Hematopoietic multipotent progenitor cell treated with erythropoietin and hydrocortisone succinate and interleukin-3 and kit ligand, for 17 days (in vitro differentiated cells): ENCODE measurements around the gene CDH23.

Experiments
- DNase-seq: peaks from one replicate; pipeline ENCODE4 v3.0.0-alpha.2; 2015; ENCODE audit warnings: low spot score

The CDH23 gene

DNA sequence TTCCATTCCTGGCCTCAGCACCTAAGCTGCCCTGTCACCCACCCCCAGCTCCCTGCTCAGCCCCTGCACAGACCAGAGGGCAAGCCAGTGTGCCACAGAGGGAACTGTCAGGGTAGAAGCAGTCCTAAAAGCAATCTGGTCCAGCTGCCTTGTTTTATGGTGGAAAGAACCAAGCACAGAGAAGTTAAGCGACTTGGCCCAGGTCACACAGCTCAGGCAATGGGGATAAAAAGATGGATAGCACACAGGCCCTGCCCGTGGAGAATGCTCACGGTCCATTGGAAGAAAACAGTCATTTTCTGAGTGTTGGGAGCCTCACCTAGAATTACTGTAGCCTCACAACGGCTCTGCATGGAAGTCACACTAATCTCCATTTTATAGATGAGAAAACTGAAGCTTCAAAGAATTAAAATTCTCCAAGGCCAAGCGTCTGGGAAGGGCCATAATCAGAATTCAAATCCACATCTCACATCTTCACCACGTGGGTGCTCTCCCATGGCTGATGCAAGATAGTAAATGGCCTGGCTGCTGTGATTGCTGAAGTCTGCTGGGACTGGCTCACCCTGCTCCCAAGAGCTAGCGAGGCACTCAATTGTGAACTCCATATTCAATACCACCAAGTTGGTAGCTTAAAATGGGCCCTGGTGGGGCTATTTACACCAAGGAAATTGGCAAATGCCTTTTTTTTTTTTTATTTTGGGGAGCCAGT is 296.0 kb downstream of the CDH23 start:
- no peak for DNase-seq

DNA sequence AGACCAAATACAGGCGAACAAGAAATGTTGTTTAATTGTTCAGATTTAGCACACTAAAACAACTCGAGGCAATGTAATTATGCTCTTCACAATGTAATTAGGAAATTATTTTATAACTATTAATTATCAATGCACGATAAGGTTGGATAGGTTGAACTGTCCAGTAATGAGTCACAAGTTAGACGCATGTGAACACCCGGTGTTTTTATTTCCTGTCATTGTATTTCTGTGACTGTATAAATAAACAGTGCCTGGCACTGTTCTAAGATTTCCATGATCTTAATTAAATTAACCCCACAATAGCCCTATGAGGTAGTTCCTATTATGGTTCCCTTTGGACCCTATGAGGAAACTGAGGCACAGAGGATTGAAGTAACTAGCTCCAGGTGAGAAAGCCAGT is 296.7 kb downstream of the CDH23 start:
- no peak for DNase-seq

DNA sequence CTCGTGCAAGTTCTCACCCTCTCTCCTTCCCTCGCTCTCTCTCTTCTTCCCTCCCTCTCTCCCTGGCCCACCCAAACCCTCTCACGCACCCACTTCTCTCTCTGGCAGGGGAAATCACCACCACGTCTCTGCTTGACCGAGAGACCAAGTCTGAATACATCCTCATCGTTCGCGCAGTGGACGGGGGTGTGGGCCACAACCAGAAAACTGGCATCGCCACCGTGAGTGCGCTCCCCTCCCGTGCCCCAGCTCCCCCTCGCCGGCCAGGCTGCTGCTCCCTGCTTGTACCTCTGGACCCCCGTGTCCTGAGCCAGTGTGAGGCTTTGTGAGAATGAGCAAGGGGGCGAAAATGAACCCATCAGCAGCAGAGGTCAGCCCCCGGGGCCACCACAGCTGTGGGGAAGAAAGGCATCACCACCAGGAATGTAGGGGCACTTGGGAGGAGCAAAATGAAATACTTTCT is 297.4 kb downstream of the CDH23 start:
- no peak for DNase-seq

DNA sequence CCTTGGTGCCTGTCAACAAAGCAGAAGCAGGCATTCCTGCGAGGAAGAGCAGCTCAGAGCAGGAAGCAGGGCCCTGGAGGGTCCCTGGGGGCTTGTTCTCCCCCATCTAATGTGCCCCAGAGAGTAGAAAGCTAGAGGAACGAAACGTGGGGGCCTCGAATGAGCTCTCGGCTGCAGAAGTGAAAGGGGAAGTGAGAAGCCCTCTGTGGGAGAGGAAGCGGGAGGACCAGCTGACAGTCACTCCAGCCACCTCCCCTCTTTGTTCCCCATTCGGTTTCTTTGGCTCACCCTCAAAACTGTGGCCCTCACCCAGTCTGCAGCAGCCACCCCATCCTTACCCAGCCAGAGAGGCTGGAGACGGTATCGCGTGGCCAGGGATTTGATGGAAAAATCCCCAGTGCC is 297.8 kb downstream of the CDH23 start:
- no peak for DNase-seq

DNA sequence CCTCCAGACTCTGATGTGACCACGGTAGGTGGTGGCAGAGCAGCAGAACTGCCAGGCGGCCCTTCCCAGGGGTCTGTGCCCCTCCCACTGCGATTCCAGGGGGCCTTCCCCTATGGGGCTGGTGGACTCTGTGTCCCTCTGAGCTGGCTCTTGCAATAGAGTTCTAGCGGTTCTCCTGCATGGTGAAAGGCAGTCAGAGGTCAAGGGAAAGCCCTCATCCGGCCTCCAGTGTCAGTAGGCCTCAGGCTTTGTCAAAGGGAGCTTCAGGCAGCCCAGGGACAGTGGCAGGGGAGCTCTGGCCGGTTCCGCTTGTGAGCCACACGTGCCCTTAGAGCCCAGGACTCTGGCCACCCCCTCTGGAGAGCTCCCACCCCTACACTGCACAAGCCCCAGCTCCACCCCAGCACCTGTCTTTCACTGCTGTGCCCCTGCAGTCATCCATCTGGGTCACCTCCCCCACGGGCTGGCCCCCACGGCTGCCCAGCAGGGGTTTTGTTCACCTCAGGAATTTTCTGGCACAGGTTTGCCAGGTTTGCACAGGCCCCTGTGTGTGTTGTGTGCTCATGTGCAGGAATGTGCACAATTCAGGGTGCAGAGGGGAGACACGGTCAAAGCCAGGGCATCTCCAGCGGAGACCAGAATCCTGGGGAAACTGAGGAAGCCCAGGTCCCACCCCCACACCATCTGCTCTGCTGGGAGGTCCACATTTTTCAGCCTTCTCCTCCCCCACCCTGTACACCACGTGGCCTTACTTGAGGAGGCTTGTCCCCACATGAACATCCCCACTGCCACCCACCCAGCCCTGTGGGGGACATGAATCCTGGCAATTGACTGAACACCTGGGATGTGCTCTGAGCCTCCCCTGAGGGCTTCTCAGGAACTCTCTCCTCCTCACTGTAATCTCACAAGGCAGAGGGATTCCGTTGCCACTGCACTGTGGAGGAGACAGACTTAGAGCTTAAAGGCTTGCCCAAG is 299.1 kb downstream of the CDH23 start:
- DNase-seq: no peak

DNA sequence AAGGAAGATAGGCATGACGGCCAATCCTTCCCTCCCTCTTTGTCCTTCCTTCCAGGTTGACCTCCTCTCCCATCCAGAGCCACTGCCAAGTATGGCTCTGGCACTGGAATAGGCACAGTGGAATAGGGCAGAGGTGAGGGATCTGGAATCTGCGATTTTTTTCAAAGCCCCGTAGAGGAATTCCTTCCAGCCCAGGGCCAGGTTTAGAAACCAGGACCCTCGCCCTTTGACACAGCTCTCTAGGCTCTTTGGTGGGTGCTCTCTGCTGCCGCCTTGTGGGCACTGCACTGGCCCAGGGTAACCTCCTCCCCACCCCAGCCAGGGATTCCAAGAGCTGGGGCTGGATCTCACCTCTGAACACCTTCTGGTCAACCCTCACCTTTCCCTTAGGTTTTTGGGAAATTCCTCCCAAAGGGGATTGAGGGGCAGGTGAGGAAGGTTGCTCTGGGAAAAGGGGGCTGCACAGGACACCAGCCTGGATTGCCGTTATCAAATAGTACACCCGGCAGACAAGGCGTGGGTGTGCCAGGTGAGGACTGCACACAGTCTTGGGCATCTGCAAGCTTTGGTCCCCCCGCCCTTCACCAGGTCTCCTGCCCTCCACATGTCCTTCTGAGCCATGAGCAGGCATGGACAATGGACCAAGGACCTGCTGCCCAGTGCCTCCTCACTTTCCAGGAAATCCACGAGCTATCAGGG is 300.1 kb downstream of the CDH23 start:
- peak; percentile 81 for DNase-seq

DNA sequence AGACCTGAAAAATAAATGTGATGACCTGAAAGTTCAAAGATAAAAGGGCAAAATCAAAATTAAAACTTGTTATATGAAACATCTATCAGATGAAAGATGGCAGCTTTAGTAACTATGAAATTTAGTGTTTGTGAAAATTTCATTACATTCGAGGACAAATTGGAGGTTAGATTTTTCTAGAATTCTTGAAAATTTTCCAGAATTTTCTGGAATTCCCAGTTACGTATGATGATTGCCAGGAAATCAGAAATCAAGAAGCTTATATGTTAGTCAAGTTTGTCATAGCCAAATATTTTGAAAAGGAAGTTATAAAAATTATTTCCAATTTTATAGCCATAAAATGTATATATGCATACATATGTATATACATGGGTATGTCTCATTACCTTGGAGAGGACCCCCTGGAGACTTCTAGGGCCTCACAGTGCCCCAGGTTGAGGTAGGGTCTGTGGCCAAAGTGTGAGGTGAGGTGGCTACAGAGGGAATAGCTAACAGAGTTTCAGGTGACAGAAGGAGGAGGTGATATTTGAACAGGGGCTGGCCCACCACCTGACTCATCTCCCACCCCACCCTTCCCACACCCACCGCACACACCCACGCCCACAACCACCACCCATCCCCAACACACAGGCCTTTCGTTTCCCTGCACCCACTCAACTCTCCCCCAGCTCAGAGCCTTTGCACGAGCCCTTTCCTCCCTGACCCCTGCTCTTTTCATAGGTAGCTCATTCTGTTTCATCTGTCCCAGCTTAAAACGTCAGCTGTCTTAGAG is 301.4 kb downstream of the CDH23 start:
- peak; percentile 23 for DNase-seq

DNA sequence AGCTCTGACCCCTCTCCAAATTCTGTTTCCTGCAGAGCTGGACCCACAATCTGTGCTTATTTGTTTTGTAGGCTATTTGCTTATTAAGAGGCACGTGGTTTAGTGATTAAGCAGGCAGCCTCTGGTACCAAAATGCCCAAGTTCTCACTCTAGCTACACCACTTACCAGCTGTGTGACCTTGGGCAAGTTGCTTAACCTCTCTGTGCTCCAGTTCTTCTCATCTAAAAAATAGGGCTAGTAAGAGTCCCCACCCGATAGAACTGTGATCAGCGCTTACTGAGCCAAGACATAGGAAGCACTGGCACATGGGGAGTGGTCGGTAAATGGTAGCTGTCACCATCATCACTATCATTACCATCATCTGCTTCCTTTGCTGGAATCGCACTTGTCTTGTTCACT is 302.0 kb downstream of the CDH23 start:
- DNase-seq: no peak

DNA sequence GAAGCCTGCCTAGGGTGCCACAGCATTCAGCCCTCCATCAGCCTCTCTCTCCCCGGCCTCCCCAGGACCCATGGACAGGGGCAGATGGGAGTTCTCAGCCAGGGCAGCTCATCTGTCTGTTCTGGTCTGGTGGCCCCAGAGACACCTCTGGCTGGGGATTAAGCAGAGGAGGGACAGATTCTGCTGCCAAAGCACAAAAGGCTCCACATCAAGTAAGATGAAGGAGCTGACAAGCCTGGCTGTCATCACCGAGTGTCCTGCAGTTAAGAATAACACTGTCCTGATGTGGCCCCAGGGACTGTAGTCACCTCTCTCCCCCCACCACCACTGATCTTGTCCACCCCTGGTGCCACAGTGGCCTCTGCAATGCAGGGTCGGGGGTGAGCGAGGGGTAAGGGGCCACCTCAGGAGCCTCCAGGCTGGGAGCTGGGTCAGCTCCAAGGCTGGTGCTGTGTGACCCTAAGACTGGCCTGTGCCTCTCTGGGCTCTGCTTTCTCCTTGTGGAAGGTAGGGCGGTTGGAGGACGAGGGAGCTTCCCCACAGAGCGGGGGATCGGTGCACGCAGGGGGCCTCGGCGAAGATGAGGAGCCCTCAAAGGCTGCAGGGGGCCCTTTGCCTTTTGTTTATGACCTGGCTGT is 304.1 kb downstream of the CDH23 start:
- DNase-seq: no peak

DNA sequence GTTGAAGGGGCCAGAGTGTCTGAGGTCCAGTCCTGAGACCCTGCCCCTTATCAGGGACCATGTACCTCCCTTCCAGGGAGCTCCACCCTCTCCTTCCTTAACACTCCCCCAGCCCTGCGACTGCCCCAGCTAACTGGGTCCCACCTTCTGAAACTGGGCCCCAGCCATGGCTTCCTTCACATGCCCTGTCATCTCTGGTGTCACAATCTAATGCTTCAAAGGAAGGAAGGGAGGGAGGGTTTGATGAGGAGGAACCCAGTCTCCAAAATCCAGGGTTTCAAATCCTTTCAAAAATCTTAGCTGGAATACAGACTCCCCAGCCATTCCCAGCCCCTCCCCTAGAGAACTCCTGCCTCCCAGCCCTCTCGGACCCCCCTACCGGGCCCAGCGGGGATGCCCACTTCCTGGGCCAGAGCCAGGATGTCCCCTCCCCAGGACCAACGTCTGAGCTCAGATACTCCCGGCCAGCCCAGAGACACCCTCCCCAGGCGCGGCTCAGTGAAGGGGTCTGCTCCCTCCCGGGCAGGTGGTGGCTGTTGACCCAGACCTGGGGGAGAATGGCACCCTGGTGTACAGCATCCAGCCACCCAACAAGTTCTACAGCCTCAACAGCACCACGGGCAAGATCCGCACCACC is 304.9 kb downstream of the CDH23 start:
- DNase-seq: no peak

DNA sequence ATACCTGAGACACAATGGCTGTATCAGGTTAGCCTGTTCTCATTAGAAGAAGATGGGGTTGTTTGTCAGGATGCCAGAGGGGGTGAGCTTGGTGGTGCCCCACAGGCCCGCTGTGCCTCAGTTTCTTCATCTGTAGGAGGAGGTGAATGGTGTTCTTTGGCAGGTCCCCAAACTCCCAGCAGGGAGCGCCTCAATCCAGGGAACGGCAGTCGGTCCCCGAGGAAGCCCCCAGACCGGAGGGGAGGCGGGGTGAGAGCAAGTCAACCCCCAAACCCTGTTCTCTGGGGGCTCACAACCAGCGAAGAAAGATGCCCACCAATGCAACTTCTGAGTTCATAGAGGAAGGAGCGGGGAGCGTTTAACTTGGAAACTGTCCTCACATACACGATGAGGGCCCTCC is 306.9 kb downstream of the CDH23 start:
- no peak for DNase-seq

DNA sequence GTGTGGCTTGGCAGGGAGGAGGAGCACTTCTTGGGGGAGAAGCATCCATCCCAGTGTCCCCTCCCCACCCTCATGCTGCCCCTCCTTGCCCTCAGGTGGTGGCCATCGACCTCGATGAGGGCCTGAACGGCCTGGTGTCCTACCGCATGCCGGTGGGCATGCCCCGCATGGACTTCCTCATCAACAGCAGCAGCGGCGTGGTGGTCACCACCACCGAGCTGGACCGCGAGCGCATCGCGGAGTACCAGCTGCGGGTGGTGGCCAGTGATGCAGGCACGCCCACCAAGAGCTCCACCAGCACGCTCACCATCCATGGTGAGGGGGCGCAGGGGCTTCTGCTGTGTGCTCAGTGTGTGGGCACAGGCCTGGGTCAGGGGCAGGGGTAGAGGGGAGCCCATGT is 308.1 kb downstream of the CDH23 start:
- no peak for DNase-seq

DNA sequence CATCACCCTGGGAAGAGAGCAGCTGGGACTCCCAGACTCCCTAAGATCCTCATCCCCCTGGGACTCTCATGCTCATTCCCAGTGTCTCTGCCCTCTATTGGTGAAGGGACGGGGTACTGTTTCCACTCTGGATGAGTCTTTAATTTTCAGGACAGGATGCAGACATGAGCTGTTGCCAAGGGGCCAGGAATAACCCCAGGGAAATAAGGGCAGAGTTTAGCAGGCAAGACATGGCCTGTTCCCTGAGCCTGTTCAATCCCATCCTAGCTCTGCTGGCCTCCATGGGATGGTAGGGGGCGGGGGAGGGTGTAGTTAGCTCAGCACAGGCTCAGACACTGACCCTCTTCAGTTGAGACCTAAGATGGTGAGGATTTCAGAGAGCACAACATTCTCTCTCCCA is 308.9 kb downstream of the CDH23 start:
- no peak for DNase-seq

DNA sequence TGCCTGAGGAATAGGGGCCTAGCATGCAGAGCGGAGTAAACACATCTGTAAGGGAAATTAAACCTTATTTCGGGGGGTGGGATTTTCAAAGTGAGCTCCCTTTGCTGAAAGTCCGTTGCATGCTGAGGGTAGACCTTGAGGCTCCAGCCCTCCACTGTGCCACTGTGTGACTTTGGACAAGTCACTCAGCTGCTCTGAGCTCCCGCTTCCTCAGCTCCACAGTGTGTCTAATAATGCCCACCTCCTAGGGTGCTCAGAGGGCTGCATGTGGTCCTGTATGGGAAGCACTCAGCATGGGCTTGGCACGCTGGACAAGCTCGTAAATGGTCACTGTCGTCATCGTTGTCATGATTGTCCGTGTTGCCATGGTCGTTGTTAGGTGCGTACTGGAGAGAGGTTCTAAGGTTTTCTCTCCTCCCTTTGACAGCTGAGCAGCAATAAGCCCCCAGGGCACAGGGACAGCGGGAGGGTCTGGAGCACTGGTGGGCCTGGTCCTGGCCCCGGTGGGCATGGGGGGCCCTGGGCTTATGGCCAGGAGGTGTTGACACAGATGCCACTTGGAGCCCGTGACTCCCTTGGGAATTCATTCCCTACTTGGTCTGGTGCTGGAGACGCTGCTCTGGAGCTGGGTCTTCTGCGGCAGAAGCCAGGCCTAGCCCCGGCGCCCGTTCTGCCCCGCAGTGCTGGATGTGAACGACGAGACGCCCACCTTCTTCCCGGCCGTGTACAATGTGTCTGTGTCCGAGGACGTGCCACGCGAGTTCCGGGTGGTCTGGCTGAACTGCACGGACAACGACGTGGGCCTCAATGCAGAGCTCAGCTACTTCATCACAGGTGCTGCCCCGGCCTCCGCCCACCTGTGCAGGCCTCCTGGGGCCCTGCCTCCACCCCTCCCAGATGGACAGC is 309.7 kb downstream of the CDH23 start:
- DNase-seq: no peak

DNA sequence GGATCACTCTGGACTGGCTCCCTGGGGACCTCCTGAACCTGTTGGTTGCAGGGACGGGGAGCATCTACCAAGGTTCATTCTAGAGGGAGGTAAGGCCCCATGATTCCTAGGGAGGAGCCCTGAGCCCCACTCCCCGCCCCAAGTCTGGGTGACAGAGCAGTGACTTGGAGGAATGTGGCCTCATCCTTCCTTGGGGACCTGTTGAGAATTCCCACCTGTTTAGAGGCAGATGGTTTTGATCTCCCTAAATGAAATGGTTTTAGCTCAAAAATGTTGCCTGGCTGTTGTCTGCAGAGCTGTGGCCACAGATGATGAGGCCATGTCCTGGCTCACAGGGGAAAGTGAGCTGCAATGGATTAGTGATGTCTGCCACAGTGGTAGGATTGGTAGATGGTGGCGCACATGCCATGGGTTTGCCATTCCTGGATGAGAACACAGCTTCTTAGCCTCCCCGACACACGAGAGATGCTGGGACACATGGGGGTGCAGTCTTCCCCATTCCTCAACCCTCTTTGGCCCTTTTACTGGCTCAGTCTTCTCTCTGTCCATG is 310.6 kb downstream of the CDH23 start:
- no peak for DNase-seq

DNA sequence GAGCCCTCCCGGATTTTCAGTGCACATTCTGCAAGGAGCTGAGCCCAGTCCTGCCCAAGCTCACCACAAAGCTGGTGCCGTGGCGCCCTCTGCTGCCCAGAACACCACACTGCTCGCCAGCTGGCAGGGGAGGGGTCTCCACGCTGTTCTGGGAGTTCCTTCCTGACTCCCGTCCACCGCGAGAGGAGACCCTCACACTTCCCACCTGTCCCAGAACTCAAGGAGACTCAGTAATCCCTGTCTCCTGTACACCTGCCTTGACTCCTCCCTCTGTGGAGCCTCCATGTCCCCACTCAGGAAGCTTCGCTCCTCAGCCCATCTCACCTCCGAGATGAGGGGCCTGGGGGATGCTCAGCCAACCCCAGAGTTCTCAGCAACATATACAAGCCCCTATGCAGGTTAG is 311.6 kb downstream of the CDH23 start:
- DNase-seq: peak; percentile 42

DNA sequence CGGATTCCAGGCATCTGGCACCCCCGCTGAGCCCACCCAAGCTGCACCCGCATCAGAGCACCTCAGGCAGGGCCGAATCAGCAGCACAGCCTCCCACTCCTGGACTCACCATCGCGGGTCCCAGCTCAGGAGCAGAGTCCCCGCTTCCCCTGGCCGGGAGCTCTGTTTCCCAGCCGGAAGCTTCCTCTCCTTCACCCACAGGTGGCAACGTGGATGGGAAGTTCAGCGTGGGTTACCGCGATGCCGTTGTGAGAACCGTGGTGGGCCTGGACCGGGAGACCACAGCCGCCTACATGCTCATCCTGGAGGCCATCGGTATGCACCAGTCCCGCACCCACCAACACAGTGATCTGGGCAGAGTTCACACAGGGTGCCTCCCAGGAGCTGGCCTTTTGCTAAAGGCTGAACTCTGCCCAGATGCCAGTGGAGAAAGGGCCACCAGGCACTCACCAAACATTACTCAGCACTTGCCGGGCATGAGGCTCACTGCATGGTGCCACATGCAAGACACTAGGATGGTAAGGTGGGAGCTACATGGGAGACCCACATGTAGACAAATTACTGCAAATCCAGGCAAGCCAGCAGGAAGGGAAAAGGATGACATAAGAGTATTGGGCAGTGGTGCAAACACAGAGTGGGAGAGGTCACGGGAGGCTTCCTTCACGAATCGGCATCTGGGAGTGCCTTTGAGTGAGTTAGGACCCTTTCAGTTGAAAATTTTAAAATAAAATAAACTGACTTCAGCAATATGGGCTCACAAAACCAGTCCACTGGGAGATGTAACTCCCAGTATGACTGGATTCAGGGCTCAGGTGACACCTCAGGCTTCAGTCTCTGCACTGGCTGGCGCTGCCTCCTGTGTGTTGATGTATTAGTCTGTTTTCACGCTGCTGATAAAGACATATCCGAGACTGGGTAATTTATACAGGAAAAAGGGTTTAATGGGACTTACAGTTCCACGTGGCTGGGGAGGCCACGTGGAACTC is 312.5 kb downstream of the CDH23 start:
- DNase-seq: no peak

DNA sequence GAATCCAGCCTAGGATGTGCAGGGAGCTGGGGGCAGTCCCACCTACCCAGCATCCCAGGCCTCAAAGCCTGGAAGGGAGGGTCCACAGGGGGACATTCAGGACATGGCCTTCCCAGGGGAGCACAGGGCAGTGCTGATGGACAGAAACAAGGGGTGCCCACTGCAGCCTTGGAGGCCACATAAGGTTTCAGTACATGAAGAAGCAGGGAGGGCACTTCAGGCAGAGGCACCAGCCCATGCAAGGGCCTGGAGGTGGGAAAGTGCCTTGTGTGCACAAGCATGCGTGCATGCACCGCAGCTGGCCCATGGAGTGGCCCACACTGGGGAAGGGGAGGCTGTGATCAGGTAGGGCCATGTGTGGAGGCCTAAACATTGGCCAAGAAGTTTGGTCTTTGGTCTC is 313.8 kb downstream of the CDH23 start:
- no peak for DNase-seq
